HG03469 (cell line): ENCODE results near the gene HPGDS.
"Not testable (repeated sequence)": the region's sequence is repeated elsewhere in the genome, so short reads cannot be mapped to it uniquely, and the experiment has no call there.

Experiments used
- ATAC-seq: cut with Tn5 transposase; IDR thresholded peaks from one replicate; pipeline ENCODE4 v1.9.1; 2021; ENCODE audit warnings: mild to moderate bottlenecking, moderate library complexity, moderate number of reproducible peaks; ENCODE audit not compliant: unreplicated experiment

The HPGDS gene

DNA sequence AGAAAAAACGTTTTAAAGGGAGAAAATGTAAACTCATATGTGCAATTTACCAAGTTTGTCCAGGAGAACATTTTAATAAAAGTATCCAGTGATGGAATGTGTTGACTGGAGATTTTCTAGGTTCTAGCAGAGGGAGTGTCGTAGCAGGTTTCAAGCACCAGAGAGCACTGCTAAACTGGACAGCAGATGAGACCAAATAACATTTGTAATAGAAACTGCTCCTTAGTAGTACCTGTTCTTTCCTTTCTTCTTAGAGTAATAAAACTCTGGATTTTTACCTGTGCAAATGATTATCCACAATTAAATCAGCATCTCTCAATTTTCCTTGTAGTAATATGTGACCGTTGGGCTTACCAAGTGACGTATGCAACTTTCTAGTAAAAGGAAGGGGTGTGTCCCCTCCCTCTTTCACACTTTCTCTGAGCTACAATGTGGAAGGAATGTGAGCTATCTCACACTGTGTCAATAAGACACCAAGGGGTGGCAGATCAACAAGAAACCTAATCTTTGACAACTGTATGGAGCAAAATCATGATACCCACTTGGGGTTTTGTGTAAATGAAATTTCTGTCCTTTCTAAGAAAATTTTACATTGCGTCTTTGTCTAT is 9.5 kb downstream of the HPGDS start:
- no peak for ATAC-seq

DNA sequence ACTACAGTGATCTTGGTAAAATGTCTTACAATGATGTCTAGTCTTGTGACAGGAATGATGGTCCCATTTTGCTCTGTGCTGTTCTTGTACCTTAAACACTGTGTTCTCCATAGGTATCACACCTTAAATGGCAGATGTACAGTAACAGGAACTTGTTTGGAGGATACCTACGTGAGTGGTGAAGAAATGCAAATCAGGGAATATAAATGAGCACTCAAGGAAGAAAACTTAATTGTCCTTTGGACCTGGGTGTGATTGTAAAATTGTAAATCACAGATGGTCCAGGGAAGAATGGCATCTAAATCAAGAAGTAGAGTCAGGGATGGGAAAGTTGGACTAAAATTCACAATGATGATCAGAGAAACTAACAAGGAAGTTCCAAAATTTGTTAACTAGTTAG is 12.7 kb downstream of the HPGDS start:
- ATAC-seq = no peak

DNA sequence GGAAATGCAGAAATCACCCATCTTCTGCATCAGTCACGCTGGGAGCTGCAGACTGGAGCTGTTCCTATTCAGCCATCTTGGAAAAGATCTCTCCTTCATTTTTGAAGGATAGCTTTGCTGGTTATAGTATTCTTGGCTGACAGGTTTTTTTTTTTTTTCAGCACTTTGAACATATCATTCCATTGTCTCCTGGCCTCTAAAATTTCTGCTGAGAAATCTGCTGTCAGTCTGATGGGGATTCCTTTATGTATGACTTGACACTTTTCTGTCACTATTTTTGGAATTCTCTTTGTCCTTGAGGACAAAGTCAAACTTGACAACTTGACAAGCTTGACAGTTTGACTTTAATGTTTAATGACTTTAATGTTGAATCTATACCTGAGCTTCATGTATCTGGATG is 16.8 kb downstream of the HPGDS start:
- ATAC-seq = no peak

DNA sequence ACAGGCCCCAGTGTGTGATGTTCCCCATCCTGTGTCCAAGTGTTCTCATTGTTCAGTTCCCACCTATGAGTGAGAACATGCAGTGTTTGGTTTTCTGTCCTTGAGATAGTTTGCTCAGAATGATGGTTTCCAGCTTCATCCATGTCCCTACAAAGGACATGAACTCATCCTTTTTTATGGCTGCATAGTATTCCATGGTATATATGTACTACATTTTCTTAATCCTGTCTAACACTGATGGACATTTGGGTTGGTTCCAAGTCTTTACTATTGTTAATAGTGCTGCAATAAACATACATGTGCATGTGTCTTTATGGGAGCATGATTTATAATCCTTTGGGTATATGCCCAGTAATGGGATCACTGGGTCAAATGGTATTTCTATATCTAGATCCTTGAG is 22.7 kb downstream of the HPGDS start:
- not testable (repeated sequence) for ATAC-seq

DNA sequence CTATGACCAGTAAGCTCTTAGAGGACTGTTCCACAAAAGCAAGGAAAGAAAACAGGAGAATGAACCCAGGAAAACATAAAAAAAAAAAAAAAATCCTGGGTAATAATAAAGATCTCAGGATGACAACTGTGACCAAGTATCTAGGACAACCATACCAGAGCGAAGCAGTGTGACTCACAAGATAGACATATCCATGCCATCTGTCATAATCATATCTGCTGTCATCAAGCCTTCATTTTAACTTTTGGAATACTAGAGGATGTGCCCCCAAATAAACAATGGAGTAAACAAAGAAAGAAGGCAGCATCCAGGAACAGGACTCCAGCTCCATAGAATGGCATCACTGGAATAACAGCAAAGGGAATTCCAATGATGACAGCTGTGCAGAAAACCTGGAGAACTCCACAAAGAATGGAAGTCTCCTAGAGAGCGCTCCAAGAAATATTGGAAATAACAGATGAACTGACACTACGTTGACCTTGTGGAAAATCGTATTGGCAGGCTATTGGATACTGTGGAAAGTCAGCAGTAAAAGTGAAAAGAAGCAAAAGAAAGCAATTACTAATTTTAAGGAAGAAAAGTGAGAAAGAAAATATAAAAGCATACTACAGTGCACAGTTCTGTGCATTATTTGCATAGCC is 35.3 kb downstream of the HPGDS start:
- no peak for ATAC-seq

DNA sequence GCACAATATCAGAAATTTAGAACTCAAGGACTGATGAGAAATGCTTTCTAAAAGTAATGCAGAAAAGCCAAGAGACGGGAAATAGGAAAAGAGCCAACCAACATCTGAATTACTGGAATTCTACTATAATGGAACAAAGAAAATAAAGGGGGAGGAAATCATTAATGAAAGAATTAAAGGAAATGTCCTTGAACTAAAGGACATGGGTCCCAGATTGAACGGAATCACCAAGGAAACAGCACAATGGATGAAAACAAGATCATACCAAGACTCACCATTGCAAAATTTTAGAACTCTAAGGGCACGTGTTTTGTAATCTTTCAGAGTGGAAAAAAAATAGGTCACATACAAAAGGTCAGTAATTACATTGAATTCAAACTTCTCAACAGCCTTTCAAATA is 35.9 kb downstream of the HPGDS start:
- ATAC-seq = no peak

DNA sequence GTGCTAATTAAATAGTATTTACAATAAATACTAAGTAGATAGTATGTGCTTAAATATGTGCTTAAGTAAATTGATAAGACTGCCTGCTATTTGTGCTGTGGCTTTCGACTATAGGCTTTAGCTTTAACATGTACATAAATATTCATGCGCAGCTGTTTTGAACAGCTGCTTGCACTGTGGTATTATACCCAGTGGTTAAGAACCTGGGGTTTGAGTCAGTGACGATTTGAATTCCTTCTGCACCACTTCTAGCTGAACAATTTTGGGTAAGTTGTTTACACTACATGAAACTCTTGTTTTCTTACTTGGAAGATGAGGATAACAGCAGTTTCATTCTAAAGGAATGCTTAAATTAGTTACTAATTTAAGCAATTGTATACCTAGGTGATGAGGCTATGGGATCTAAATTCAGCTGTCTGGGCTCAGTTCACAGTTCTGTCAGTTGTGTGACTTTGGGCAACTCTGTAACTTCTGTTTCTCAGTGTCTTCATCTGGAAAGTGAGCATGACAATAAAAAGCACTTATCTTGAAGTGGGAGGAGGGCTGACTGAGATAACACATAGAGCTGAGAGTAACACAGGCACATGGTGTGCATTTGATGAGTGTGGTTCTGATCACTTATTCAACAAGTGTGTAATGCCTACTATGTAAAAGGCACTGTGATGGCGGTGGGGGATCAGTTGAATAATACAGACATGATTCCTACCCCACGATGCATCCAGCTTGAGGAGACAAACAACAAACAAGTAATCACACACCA is 37.0 kb downstream of the HPGDS start:
- no peak for ATAC-seq

DNA sequence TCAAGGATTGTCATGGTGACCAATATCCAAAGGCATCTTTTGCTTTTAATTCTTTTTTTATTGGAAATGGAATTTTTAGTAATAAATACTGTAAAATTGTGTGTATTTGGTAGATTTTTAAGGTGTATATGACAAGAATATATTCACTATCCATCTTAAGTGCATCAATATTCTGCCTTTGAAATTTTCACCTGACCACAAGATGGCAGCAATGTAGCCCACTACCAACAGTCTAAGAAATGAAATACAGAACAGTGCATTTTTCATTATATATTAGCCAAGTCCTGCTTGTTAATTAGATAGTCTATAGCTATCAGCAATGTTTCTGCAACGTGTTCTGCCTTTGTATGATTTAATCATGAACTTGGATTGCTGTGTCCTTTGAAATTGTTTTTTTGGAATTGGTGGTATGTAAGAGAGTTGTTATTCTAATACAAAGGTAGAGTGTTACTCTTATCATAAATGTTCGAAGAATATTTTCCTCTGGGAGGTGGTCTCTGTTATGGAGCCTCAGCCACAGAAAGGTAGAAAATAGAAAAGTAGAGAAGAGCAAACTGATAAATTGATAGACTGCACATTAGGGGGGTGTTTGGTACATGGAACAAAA is 38.2 kb downstream of the HPGDS start:
- ATAC-seq = peak; percentile 45

DNA sequence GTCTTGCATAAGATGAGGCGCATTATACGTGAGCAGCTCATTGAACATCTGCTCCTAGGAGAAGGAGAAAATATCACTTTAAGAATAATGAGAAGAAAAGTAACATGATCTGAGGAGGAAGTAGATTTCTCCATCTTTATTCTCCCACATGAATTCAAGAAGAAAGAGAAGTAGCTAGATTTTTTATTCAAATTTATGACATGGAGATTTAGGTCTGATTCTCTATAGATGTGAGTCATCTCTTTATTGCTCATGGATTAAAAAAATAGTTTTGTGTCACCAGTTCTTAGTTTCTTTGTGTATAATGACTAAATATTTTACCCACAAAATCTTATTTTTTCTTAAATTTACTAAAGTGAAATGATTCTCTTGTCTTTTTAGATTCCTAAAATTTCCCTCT is 40.4 kb downstream of the HPGDS start:
- no peak for ATAC-seq

DNA sequence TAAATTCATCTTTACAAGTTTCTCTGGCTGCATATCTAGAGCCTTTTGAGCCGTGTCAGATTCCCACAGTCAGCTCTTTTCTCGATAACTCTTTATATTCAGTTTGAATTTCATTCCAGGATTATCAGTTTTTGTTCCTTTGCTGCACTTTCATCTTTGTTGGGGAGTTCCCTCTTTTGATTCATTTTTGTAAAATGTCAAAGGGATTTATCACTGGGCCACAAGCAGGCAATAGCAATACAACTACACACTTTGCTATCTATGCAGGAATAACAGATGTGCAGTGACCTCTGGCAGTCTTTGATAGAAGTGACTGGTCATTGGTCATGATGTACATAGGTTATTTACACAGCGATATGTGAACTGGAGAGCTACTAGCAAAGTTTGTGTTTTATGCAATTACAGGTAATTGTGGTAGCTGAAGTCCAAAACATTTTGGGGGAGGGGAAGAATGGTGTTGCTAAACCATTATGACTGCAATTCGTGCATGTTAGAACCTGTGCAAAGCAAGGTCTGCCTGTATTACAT is 43.8 kb downstream of the HPGDS start:
- no peak for ATAC-seq

DNA sequence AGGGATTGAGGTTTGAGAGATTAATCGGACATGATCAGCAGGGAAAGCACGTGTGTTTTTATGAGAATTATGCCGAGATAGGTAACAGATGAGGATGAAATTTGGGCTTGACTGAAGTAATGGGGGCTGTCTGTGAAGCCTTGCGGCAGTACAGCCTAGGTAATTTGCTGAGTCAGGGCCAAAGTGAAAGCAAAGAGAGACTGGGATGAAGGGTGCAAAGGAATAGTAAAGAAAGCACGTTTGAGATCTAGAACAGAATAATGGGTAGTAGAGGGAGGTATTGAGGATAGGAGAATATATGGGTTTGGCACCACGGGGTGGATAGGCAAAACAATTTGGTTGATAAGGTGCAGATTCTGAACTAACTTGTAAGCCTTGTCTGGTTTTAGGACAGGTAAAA is 47.2 kb downstream of the HPGDS start:
- ATAC-seq = not testable (repeated sequence)

DNA sequence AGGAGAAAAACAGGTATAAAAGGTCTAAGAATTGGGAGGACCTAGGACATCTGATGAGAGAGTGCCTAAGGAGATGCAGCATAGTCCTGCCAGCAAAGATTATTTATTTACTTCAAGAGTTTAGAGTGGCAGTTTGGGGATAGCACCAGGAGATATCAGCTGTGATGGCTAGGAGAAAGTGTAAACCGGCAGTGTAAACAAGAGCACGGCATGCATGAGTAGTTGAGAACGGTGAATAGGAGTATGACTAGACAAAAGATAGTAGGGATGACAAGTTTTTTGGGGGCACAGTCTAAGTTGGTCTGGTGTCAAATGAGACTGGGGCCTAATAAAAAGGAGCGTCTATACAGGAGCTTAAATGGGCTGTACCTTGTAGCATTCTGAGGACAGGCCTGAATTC is 48.7 kb downstream of the HPGDS start:
- not testable (repeated sequence) for ATAC-seq

DNA sequence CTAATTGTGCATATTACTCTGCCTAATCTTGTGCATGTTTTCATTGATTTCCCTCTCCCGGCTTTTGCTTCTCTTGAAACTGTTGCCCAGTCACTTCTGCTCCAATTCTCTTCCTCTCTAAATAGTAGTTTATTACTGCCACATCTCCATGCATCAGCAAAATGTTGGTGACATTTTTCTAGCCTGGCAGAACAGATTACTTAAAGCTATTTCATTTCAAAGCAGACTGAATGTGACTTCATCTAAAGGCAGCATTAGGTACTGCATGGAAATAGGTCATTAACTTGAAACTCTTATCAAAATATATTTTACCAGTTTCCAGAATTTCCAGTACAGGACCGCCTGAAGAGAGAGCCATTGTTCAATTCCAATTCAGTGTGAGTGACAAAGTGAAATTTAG is 52.4 kb downstream of the HPGDS start:
- ATAC-seq = no peak

DNA sequence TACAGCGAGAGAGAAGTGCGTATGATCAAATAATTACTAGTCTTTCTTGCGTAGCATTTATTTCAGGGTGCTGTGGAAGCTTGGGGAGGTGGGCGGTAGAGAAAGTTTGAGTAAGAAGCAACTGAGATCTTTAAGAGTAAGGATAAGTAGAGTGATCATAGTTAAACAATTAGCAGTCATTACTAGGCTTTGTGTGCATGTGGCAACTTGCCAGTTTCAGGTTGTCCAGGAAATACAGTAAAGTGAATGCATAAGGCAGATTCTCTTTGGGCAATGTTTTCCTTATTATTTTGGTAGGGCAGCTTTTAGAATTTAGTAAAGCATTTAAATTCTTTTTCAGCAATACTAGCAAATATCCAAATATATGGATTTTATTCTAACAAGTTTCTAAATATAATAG is 57.0 kb downstream of the HPGDS start:
- ATAC-seq = no peak

DNA sequence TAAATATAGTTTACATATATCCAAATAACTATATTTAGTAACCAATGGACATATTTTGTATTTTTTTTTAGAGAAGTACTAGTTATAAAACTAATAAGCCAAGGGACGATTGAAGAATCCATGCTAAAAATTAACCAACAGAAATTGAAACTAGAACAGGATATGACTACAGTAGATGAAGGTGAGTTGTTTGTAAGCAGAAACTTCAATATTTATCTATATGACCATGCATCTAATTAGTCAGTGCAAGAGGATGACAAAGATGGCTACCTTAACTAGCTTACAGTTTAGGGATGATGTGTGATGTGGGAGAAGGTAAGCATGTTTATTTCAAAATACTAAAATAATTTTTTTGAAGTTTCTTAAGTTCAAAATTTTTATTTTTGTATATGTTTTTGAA is 57.7 kb downstream of the HPGDS start:
- no peak for ATAC-seq

DNA sequence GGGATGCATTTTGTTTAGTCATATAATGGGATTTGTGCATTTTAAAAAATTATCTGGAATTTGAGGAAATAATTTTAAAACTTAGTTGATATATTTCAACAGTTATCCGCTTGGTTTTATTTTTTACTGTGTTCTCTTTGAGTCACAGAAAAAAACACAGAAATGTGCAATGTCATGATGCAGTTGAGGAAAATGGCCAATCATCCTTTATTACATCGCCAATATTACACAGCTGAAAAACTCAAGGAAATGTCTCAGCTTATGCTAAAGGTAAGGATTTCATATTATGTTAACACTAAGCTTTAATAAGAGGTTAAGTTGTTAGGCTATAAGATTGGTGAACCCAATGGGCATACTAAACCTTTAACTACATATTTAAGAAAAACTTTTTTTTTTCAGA is 63.9 kb downstream of the HPGDS start:
- no peak for ATAC-seq

DNA sequence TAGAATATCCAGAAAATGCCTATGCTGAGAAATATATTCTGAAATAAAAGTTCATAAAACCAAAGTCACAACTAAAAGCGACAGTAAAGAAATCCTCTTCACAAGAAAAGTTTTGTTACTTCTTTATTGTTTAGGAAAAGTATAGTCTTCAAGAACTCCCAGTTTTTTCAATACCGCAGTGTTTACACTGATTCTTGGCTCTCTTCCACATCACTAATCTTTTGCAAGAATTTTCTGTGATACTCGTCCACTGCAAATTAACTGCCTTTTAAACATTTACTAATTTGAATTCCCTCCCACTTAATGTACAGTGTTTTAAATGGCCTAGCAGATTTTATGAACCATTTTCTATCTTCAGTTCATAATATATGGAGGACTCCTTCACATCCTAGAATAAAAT is 65.1 kb downstream of the HPGDS start:
- ATAC-seq = no peak

DNA sequence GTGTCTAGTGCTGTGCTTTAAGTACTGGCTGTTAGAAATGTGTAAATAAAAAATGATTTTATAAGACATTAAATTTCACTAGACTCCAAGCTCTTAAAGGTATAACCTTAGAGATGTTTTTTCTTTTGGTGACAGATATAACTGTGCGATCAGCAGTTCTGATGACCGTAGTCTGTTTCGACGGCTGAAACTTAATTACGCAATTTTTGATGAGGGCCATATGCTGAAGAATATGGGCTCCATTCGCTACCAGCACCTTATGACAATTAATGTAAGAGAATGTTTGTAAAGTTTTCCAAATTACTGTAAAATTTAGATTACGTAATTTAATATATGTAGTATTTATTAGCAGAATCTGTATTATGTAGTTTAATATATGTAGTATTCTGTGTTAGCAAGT is 66.4 kb downstream of the HPGDS start:
- no peak for ATAC-seq

DNA sequence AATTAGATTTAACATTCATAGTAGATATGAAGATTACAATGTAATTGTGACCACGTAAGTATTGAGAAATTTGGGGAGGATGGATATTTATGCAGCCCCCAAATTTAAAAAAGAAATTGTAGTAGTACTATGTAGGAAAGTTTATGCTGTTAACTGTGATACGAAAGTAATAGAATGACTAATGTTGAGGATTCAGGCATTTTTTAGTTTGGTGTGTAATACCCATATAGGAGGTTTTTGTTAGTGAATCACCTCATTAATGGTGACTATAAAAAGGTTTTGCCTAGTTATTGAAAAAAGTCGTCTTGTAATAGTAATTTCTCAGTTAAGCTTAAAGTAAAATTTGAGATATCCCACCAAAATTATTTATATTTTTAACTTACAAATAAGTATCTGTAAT is 67.7 kb downstream of the HPGDS start:
- ATAC-seq = no peak

DNA sequence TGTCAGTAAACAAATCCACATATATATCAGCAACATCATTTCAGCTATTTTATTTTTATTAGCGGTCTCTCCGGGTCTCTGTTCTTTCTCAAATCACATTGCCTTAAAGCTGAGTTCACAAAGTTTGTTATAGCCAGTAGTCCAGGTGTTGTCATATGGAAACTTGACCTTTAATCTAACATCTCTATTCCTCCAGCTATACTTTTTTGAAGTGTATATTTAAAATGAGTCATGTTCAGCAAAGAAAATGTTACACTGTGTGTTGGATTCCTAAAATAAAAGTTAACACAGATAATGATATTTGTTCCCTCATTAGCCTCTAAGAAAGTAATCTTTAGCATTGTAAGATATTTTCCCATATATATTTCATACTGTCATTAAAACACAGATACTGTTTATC is 71.4 kb downstream of the HPGDS start:
- ATAC-seq = no peak

DNA sequence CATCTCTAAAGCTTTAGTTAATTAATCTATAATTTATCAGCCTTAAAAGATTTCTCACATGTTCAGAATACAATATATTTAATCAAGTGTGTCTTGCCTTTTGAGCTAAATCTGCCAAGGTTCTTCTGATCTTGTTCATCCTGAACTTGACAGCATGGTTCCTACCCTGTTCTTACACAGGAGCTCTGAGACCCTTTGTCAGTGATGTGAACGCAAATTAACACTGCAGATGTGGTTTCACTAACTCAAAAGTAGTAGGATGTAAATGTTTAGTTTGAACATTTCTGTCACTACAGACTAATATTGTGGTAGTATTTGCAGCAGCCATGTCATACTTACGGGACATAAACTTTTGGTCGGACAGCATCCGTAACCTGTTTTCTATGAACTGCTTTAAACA is 75.6 kb downstream of the HPGDS start:
- ATAC-seq = no peak
